ENCODE results near the gene C1QTNF5. TPM values are rescaled to one million over a fixed set of nuclear protein-coding genes. Genes with fewer than 3 reads are reported as not detected.

The C1QTNF5 gene
- total RNA-seq, 2 donors from 2014 or later: 0.62 to 0.66 TPM

- peak within 1 kb of the TSS; percentile 51 for H3K9ac ChIP-seq (ENCODE audit: extremely low read depth, low read length, poor library complexity, severe bottlenecking)
- 2% methylated on average over 17 to 74 of the region's 74 CpGs for WGBS, 2 experiments (ENCODE audit: insufficient coverage in 1 of 2, insufficient read length in 1 of 2)
- no peak for TF ChIP-seq CTCF (conservative IDR thresholded peaks at IDR 0.05)
Observed at GRCh38 chr11:119316729-119317591, 23.7 kb downstream of the C1QTNF5 start, which contains the start of gene MCAM. Gene MCAM, minus strand, starts transcription at chr11:119317130. Its CDS starts 29 bp downstream, at chr11:119317101.

DNA sequence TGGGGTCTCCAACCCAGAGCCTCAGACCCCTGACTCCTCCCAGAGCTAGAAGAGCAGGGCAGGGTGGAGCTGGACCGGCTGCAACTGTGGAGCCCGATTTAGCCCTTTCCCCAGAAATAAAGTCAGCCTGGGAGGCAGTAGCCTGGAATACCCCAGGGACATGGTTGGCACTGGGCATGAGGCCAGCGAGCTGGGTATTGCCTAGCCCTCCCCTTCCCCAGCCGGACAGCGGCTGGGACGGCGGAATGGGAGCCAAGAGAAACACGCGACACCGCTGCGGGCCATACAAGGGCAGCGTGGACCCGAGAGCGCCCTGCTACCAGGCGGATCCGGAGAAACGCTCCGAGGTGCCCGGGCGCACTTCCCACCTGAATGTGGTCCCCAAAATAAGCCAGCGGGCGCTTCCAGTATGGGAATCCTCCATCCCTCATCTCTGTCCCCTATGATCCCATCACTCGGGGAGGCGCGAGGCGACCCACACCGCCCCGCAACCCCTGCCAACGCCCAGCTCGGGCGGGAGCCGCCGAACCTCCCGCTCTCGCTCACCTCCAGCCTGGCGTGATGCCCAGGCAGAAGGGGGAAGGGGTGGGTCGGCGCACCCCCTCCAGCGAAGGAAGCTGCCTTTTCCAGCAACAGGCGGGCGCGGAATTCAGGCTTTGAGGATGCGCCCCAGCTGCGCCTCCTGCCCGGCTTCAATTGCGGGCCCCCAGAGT, 24.5 kb downstream of the C1QTNF5 start:
- Mint-ChIP-seq H3K27ac (no peak overlapping the region), H3K9me3 (no peaks in the 10 kb centered on the region), H3K27me3 (ENCODE audit: insufficient read depth) (peaks cover 23% of the 10 kb centered on the region), H3K36me3 (ENCODE audit: low read depth) (peaks cover 16% of the 10 kb centered on the region), H3K4me1 (peaks cover 27% of the 10 kb centered on the region), H3K4me3 (peak overlapping the region; percentile 62)
- 2% methylated on average over 21 to 46 of the region's 46 CpGs for WGBS, 2 experiments (ENCODE audit: insufficient coverage in 1 of 2, insufficient read length in 1 of 2)
- Histone ChIP-seq H3K27me3 (ENCODE audit: control insufficient read depth, insufficient read depth, low read length, poor library complexity, severe bottlenecking) (peaks cover 16% of the 10 kb centered on the region), H3K4me1 (ENCODE audit: control insufficient read depth, insufficient read depth, low read length) (peaks cover 17% of the 10 kb centered on the region), H3K27ac (ENCODE audit: low read depth, low read length) (no peak overlapping the region), H3K9ac (ENCODE audit: extremely low read depth, low read length, poor library complexity, severe bottlenecking) (peak overlapping the region; percentile 51), H3K4me3 (ENCODE audit: low read length) (peak overlapping the region; percentile 82), H3K36me3 (ENCODE audit: control insufficient read depth, insufficient read depth, low read length) (peaks cover 13% of the 10 kb centered on the region), H3K9me3 (ENCODE audit: control insufficient read depth, low read length) (no peaks in the 10 kb centered on the region)
- no peak for TF ChIP-seq CTCF (conservative IDR thresholded peaks at IDR 0.05)
- peak; percentile 68 for DNase-seq

More at GRCh38 chr11:119316729-119317591, 23.7 kb downstream of the C1QTNF5 start, which contains the start of gene MCAM:
- Mint-ChIP-seq H3K4me3 (peak within 1 kb of the TSS; percentile 62), H3K4me1 (peaks cover 33% of the 10 kb centered on the region), H3K27ac (peak within 1 kb of the TSS; percentile 17), H3K9me3 (no peaks in the 10 kb centered on the region), H3K27me3 (ENCODE audit: insufficient read depth) (peaks cover 23% of the 10 kb centered on the region), H3K36me3 (ENCODE audit: low read depth) (peaks cover 13% of the 10 kb centered on the region)
- Histone ChIP-seq H3K9me3 (ENCODE audit: control insufficient read depth, low read length) (no peaks in the 10 kb centered on the region), H3K36me3 (ENCODE audit: control insufficient read depth, insufficient read depth, low read length) (peaks cover 13% of the 10 kb centered on the region), H3K27ac (ENCODE audit: low read depth, low read length) (no peak within 1 kb of the TSS), H3K4me3 (ENCODE audit: low read length) (peak within 1 kb of the TSS; percentile 82), H3K4me1 (ENCODE audit: control insufficient read depth, insufficient read depth, low read length) (peaks cover 21% of the 10 kb centered on the region), H3K27me3 (ENCODE audit: control insufficient read depth, insufficient read depth, low read length, poor library complexity, severe bottlenecking) (peaks cover 16% of the 10 kb centered on the region)
- peak; percentile 88 for DNase-seq

GRCh38 chr11:119315131-119316015, 25.3 kb downstream of the C1QTNF5 start:
- 20 to 21% methylated on average over 5 to 29 of the region's 29 CpGs for WGBS, 2 experiments (ENCODE audit: insufficient coverage in 1 of 2, insufficient read length in 1 of 2)
- H3K27ac Mint-ChIP-seq: peak overlapping the region; percentile 55
- H3K9ac ChIP-seq (ENCODE audit: extremely low read depth, low read length, poor library complexity, severe bottlenecking): peak overlapping the region; percentile 51

More at GRCh38 chr11:119315131-119316015, 25.3 kb downstream of the C1QTNF5 start:
- Histone ChIP-seq H3K4me1 (ENCODE audit: control insufficient read depth, insufficient read depth, low read length) (peaks cover 17% of the 10 kb centered on the region), H3K36me3 (ENCODE audit: control insufficient read depth, insufficient read depth, low read length) (peaks cover 13% of the 10 kb centered on the region), H3K9me3 (ENCODE audit: control insufficient read depth, low read length) (no peaks in the 10 kb centered on the region), H3K27ac (ENCODE audit: low read depth, low read length) (no peak overlapping the region), H3K4me3 (ENCODE audit: low read length) (peak overlapping the region; percentile 82), H3K27me3 (ENCODE audit: control insufficient read depth, insufficient read depth, low read length, poor library complexity, severe bottlenecking) (peaks cover 16% of the 10 kb centered on the region)
- H3K27me3 Mint-ChIP-seq (ENCODE audit: insufficient read depth): peaks cover 23% of the 10 kb centered on the region
- peak; percentile 85 for DNase-seq
- H3K9me3 Mint-ChIP-seq: no peaks in the 10 kb centered on the region
- TF ChIP-seq CTCF (conservative IDR thresholded peaks at IDR 0.05): peak; percentile 58
- H3K36me3 Mint-ChIP-seq (ENCODE audit: low read depth): peaks cover 22% of the 10 kb centered on the region
- peaks cover 28% of the 10 kb centered on the region for H3K4me1 Mint-ChIP-seq
- H3K4me3 Mint-ChIP-seq: peak overlapping the region; percentile 62

All from endodermal cell (in vitro differentiated cells).